ENCODE data around the gene KRT3.

The KRT3 gene

GRCh38 chr12:52815676-52816588 is 20.0 kb upstream of the KRT3 start:
- intact Hi-C loops (cut with DNase I): no loop called here
- DNase-seq: peak in 1 of 10 donors; percentile 60

- DNase-seq: no peak
- intact Hi-C loops (cut with DNase I): no loop called here
These were observed 19.2 kb upstream of the KRT3 start for GRCh38 chr12:52815161-52815560.

DNA sequence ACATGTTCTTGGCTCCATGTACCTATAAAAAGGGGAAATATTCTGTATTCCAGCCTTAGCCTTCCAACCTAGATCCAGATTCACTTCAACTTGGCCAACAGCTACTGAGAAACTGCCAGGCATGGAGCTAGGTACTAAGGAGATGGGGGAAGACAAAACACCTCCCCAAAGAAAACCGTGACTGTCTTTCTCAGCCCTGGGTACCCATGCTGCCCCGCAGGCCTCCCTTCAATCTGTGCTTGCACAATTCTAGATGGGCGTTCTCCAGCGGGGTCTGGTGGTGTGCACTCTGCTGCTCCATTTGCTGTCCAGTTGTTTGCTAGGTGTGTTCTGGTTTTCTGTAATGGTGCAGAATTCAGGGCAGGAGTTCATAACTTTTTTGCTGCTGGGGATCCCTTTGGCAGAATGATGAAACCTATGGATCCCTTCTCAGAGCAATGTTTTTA is 18.8 kb upstream of the KRT3 start:
- intact Hi-C loops (cut with DNase I): no loop called here
- peak in 1 of 10 donors; percentile 69 for DNase-seq

DNA sequence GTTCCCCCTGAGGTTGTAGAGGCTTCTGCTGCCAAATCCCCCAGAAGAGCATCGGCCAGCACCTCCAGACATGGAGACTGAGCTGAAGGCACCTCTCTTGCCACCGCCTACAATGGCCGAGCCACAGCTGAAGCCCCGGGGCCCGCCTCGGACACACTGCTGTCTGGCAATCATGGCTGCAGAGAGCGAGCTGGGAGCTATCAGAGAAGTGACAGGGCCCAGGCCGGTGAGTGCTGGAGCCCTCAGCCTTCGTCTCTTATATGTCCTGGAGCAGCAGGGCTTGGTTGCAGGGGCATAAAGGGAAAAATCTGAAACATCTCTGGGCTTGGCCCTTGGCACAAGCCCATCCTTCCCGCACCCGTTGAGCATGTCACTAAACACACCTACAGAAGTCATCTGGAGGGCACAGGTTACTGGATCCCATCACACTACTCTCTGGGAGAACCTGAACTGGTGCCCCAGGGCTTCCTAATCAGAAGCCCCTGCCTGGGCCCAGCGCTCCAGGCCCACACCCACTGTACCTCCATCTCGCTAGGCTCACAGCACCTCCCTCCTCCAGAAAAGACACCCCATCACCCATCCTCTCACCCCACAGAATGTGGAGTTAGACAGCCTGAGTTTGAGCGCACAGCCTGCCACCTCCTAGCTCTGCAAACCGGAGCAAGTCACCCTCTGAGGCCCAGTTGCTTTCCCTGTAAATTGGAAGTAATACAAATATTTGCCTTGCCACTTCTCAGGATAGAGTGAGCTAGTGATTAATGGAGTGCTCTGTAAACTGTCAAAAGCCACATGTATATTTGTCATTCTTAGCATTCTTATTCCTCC is 18.2 kb upstream of the KRT3 start, which contains the start of gene KRT4:
Gene KRT4, minus strand, starts transcription at position 232 of the 825 bp plus-strand sequence. Its CDS starts 58 bp downstream, at position 174.
- intact Hi-C loops (cut with DNase I): no loop called here

GRCh38 chr12:52813203-52813819 is 17.4 kb upstream of the KRT3 start:
- intact Hi-C loops (cut with DNase I): no loop called here
- peak in 2 of 10 donors; percentile 3 to 38 for DNase-seq

More for the DNA sequence above, 18.2 kb upstream of the KRT3 start, which contains the start of gene KRT4:
- peak in 1 of 10 donors; percentile 78 for DNase-seq

GRCh38 chr12:52812749-52813148 is 16.8 kb upstream of the KRT3 start:
- intact Hi-C loops (cut with DNase I): no loop called here
- DNase-seq: no peak

DNA sequence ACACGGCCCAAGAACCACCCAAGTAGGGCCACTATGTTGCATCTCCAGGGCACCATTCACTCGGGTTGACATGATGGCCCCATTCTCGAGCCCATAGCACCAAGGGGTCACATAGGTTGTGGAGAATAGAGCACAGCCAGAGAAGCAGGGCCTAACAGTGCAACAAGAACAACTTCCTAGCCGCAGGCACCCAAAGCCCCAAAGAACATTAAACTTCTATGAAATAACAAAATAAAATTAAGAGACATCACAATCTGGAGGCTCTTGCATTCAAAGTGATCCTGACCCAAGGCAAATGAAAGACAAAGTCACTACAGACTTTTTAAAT is 16.1 kb upstream of the KRT3 start:
- intact Hi-C loops (cut with DNase I): no loop called here

DNA sequence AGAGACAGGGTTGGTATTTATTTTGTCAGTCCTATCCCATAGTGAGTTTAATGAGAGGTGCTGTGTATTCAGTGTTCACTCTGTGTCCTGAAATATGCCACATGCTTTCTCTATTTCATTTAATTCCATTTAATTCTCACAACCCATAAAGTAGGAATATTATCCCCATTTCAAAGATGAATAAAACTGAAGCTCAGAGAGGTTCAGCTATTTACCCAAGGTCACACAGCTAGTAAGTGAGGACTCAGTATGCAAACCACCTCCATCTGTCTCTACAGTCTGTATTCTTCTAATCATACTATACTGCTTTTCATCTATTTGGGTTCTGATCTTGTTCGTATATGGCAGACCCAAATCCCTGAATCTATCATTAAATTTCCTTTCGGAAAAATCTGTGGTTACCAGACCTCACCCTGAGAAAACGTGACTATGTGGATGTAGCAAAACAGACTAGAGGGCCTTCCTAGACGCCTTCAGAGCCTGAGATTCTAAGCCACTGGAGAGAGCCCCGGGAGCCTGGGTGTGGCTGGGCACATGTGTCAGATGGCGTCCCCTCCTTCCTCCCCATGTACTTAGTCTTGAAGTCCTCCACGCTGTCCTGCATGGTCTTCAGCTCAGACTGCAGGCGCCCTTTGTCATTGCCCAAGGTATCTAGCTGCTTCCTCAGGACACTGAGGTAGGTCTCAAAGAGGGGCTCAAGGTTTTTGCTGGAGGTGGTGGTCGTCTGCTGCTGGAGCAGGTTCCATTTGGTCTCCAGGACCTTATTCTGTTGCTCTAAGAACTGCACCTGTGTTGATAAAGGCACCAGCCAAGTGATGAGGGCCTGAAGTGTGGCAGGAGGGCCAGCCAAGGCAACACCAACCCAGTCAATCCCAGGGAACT is 15.5 kb upstream of the KRT3 start:
- peak in 1 of 10 donors; percentile 44 for DNase-seq
- intact Hi-C loops (cut with DNase I): no loop called here

More for the DNA sequence above, 16.1 kb upstream of the KRT3 start:
- DNase-seq: no peak

DNA sequence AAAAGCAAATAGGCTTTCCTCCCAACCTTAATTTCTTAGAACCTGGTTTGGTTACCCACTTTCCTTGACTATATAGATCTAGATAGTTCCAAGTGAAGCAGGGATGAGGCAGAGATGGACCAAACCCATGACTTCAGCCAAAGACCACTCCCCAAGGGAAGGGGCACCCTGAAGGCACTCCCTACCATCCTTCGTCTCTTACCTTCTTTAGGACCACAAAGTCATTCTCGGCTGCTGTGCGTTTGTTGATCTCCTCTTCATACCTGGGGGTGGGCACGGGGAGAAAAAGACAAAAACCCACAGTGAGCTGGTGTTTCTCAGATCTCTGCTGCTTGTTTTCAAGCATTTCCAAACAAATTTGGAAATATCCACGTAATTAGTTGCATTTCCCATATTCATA is 14.6 kb upstream of the KRT3 start:
- intact Hi-C loops (cut with DNase I): no loop called here
- no peak for DNase-seq

DNA sequence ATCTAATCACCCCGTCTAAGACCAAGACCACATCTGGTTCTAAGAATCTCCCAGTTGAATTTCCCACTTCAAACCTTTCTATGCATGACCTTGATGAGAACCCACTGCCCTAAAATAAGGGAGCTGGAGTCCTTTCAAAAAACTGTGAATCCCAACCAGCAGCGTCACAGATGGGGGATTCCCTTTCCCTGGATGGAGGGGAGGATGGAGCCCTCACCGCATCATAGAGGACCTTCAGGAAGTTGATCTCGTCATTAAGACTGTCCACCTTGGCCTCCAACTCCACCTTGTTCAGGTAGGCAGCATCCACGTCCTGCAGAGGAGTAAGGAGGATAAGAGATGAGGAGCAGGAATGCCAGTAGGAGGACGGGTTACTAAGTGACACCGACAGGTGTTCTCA is 13.2 kb upstream of the KRT3 start:
- intact Hi-C loops (cut with DNase I): no loop called here
- DNase-seq: peak in 1 of 10 donors; percentile 42

- intact Hi-C loops (cut with DNase I): no loop called here
These were observed 12.8 kb upstream of the KRT3 start for GRCh38 chr12:52808573-52809160.

GRCh38 chr12:52807544-52808470 is 11.9 kb upstream of the KRT3 start:
- peak in 1 of 10 donors; percentile 54 for DNase-seq
- intact Hi-C loops (cut with DNase I): no loop called here

More at GRCh38 chr12:52808573-52809160, 12.8 kb upstream of the KRT3 start:
- peak in 1 of 10 donors; percentile 48 for DNase-seq

- DNase-seq: peak in 1 of 10 donors; percentile 50
- intact Hi-C loops (cut with DNase I): no loop called here
These were observed 11.1 kb upstream of the KRT3 start for GRCh38 chr12:52806821-52807543.

GRCh38 chr12:52806169-52806811 is 10.4 kb upstream of the KRT3 start:
- intact Hi-C loops (cut with DNase I): no loop called here
- DNase-seq: no peak

DNA sequence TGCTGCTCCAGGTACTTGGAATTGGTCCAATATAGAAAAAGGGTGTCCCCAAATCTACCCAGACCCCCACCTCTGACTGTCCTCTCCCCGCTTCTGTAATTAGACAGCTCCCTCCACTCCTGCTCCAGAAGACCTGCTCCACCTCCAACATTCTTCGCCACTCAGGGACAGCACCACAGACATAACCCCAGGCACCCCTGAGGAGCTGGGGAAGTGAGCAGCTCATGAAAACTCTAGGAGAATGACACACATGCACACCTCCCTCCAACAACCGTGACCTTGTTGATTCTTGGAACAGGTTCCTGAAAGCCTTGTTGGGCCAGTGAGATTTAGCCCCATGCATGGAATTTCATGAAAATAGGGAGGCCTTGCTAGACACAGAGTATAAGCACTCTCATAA is 9.8 kb upstream of the KRT3 start:
- peak in 1 of 10 donors; percentile 18 for DNase-seq
- intact Hi-C loops (cut with DNase I): no loop called here

- intact Hi-C loops (cut with DNase I): no loop called here
- peak in 1 of 10 donors; percentile 66 for DNase-seq
These were observed 9.1 kb upstream of the KRT3 start for GRCh38 chr12:52805000-52805399.

- intact Hi-C loops (cut with DNase I): no loop called here
- no peak for DNase-seq
These were observed 6.5 kb upstream of the KRT3 start for GRCh38 chr12:52802442-52802841.
